ENCODE measurements around the gene SRRT. TPM values are rescaled to one million over a fixed set of nuclear protein-coding genes. Genes with fewer than 3 reads are reported as not detected.
A peak's percentile ranks its signal among the peaks of the same experiment; 100 is the strongest.

Gene SRRT, protein sequence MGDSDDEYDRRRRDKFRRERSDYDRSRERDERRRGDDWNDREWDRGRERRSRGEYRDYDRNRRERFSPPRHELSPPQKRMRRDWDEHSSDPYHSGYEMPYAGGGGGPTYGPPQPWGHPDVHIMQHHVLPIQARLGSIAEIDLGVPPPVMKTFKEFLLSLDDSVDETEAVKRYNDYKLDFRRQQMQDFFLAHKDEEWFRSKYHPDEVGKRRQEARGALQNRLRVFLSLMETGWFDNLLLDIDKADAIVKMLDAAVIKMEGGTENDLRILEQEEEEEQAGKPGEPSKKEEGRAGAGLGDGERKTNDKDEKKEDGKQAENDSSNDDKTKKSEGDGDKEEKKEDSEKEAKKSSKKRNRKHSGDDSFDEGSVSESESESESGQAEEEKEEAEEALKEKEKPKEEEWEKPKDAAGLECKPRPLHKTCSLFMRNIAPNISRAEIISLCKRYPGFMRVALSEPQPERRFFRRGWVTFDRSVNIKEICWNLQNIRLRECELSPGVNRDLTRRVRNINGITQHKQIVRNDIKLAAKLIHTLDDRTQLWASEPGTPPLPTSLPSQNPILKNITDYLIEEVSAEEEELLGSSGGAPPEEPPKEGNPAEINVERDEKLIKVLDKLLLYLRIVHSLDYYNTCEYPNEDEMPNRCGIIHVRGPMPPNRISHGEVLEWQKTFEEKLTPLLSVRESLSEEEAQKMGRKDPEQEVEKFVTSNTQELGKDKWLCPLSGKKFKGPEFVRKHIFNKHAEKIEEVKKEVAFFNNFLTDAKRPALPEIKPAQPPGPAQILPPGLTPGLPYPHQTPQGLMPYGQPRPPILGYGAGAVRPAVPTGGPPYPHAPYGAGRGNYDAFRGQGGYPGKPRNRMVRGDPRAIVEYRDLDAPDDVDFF
- 50.1 and 50.6 TPM in 2 replicates for total RNA-seq

DNA sequence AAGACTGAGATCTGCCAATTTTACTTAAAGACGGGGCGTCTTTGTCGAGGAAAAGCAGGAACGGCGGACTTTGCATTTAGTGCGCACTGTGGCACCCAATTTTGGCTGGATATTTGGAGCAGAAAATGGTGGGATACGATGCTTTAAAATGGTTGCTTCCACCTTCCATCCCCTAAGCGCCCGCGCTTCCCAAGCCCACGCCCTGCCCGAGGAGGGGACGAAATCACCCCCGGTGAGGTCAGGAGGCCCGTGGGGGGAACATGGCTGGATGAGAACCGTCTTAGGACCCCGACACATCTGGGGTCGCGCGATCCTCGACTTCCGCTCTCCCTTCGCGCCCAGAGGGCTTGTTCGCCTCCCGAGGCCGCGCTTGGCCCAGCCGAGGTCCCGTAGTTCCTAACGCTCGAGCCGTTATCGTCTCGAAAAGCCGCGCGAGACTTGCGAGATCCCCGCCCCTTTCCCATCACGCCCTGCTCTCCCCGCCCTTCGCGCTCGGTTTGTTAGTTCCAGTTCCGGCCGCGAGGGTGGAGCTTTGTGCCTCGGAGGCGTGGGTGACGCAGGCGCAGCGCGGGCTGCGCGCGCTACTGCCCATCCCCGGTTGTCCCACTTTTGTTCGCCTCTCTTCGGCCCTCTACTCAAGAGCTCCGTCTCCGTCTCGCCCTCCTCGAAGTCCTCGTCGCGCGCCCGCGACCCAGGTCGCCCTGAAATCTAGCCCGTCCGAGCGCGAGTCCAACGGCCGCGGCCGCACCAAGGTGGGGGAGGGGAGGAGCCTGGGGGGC is at the start of gene SRRT:
TSS of gene SRRT (plus strand) at position 527 of the 779 bp plus-strand sequence. CDS start 488 bp downstream, outside the sequence.
- H3K4me3 ChIP-seq (ENCODE audit: low read depth, low read length), result peak within 1 kb of the TSS; percentile 94
- TF ChIP-seq, protein P1, sequence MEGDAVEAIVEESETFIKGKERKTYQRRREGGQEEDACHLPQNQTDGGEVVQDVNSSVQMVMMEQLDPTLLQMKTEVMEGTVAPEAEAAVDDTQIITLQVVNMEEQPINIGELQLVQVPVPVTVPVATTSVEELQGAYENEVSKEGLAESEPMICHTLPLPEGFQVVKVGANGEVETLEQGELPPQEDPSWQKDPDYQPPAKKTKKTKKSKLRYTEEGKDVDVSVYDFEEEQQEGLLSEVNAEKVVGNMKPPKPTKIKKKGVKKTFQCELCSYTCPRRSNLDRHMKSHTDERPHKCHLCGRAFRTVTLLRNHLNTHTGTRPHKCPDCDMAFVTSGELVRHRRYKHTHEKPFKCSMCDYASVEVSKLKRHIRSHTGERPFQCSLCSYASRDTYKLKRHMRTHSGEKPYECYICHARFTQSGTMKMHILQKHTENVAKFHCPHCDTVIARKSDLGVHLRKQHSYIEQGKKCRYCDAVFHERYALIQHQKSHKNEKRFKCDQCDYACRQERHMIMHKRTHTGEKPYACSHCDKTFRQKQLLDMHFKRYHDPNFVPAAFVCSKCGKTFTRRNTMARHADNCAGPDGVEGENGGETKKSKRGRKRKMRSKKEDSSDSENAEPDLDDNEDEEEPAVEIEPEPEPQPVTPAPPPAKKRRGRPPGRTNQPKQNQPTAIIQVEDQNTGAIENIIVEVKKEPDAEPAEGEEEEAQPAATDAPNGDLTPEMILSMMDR (IDR thresholded peaks at IDR 0.05; ENCODE audit: insufficient read depth, low read depth, low read length), result peak; percentile 46
- DNase-seq (ENCODE audit: low read depth), result peak; percentile 98

DNA sequence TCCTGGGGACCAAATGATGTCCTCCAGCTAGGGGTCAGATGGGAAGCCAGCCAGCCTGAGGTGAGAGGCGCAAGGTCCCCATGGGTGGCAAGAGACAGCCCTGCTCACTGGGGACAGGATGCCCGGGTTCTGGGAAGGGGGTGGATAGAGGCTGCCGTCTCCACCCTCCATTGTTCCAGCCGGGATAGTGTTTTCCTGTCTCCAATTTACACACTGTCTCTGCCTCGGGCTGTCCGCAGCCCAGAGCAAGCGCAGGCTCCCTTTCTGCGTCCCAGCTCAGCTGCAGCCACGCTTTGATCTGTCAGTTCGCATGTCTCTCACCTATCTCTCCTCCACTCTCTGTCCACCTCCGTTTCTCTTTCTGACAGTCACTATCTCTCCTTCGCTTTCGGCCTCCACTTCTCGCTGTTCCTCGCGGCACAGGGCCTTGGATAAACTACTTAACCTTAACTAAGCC is 49.7 kb upstream of the SRRT start:
- peak; percentile 32 for DNase-seq (ENCODE audit: low read depth)
- TF ChIP-seq, protein P1 (IDR thresholded peaks at IDR 0.05; ENCODE audit: insufficient read depth, low read depth, low read length), result no peak
- H3K4me3 ChIP-seq (ENCODE audit: low read depth, low read length), result peak overlapping the region; percentile 82

GRCh38 chr7:100825751-100826513 is 49.0 kb upstream of the SRRT start:
- peak overlapping the region; percentile 82 for H3K4me3 ChIP-seq (ENCODE audit: low read depth, low read length)
- DNase-seq (ENCODE audit: low read depth), result peak; percentile 71
- TF ChIP-seq, protein P1 (IDR thresholded peaks at IDR 0.05; ENCODE audit: insufficient read depth, low read depth, low read length), result peak; percentile 55

GRCh38 chr7:100826514-100827329 is 48.2 kb upstream of the SRRT start:
- no peak for DNase-seq (ENCODE audit: low read depth)
- TF ChIP-seq, protein P1 (IDR thresholded peaks at IDR 0.05; ENCODE audit: insufficient read depth, low read depth, low read length), result no peak

GRCh38 chr7:100827330-100828226 is 47.3 kb upstream of the SRRT start, which contains the start of gene EPHB4:
Gene EPHB4, minus strand, starts transcription at chr7:100827523. Its CDS starts 493 bp downstream, at chr7:100827030.
- H3K4me3 ChIP-seq (ENCODE audit: low read depth, low read length), result peak within 1 kb of the TSS; percentile 82
- peak; percentile 91 for DNase-seq (ENCODE audit: low read depth)
- TF ChIP-seq, protein P1 (IDR thresholded peaks at IDR 0.05; ENCODE audit: insufficient read depth, low read depth, low read length), result peak; percentile 65

More at GRCh38 chr7:100826514-100827329, 48.2 kb upstream of the SRRT start:
- peak overlapping the region; percentile 82 for H3K4me3 ChIP-seq (ENCODE audit: low read depth, low read length)
